ENCODE data around the gene SEMA4D. TPM values are rescaled to one million over a fixed set of nuclear protein-coding genes. Genes with fewer than 3 reads are reported as not detected.

SEMA4D gene
- total RNA-seq, 1 donor from 2014 or later, result 46.2 TPM

- no peaks in the 10 kb centered on the region for H3K9me3 ChIP-seq
- TF ChIP-seq CTCF (IDR thresholded peaks at IDR 0.05), result no peak
- H3K27ac ChIP-seq, result no peak overlapping the region
- no peaks in the 10 kb centered on the region for H3K36me3 ChIP-seq
- peaks cover 13% of the 10 kb centered on the region for H3K4me1 ChIP-seq
- ATAC-seq (no peak), DNase-seq (no peak)
- intact Hi-C loops (cut with DNase I), result no loop called here
- H3K4me3 ChIP-seq, result no peak overlapping the region
- no peaks in the 10 kb centered on the region for H3K27me3 ChIP-seq
Observed at GRCh38 chr9:89532478-89532877, 34.6 kb upstream of the SEMA4D start.

GRCh38 chr9:89531766-89532165 is 33.9 kb upstream of the SEMA4D start:
- DNase-seq (no peak), ATAC-seq (no peak)
- intact Hi-C loops (cut with DNase I), result no loop called here
- Histone ChIP-seq H3K9me3 (no peaks in the 10 kb centered on the region), H3K27ac (no peak overlapping the region), H3K27me3 (no peaks in the 10 kb centered on the region), H3K4me3 (no peak overlapping the region), H3K36me3 (no peaks in the 10 kb centered on the region), H3K4me1 (peaks cover 13% of the 10 kb centered on the region)
- no peak for TF ChIP-seq CTCF (IDR thresholded peaks at IDR 0.05)

- ATAC-seq, result no peak
- Histone ChIP-seq H3K27me3 (no peaks in the 10 kb centered on the region), H3K36me3 (no peaks in the 10 kb centered on the region), H3K4me3 (no peak overlapping the region), H3K4me1 (peaks cover 10% of the 10 kb centered on the region), H3K27ac (no peak overlapping the region), H3K9me3 (no peaks in the 10 kb centered on the region)
- intact Hi-C loops (cut with DNase I), result no loop called here
- TF ChIP-seq CTCF (IDR thresholded peaks at IDR 0.05), result no peak
- DNase-seq, result no peak
Observed at GRCh38 chr9:89530726-89531125, 32.8 kb upstream of the SEMA4D start.

- Histone ChIP-seq H3K27me3 (no peaks in the 10 kb centered on the region), H3K9me3 (no peaks in the 10 kb centered on the region), H3K27ac (no peak overlapping the region), H3K4me3 (no peak overlapping the region), H3K4me1 (peaks cover 12% of the 10 kb centered on the region), H3K36me3 (no peaks in the 10 kb centered on the region)
- peak; percentile 46 for ATAC-seq
- intact Hi-C loops (cut with DNase I), result no loop called here
- DNase-seq, result no peak
- TF ChIP-seq CTCF (IDR thresholded peaks at IDR 0.05), result no peak
Observed at GRCh38 chr9:89529243-89530035, 31.5 kb upstream of the SEMA4D start.

GRCh38 chr9:89528540-89528939 is 30.6 kb upstream of the SEMA4D start:
- TF ChIP-seq CTCF (IDR thresholded peaks at IDR 0.05), result no peak
- no peaks in the 10 kb centered on the region for H3K27me3 ChIP-seq
- no peaks in the 10 kb centered on the region for H3K36me3 ChIP-seq
- H3K4me1 ChIP-seq, result peaks cover 19% of the 10 kb centered on the region
- no peaks in the 10 kb centered on the region for H3K9me3 ChIP-seq
- ATAC-seq (peak; percentile 11), DNase-seq (no peak)
- H3K4me3 ChIP-seq, result no peak overlapping the region
- H3K27ac ChIP-seq, result no peak overlapping the region
- intact Hi-C loops (cut with DNase I), result no loop called here
